GM21367 (cell line): Measurements from ENCODE around the gene ANOS1.

Experiments
- ATAC-seq: cut with Tn5 transposase; IDR thresholded peaks from one replicate; pipeline ENCODE4 v1.9.1; 2021; ENCODE audit not compliant: unreplicated experiment

ANOS1 gene

GRCh38 chrX:8717354-8717753 is 14.6 kb downstream of the ANOS1 start:
- ATAC-seq = no peak

DNA sequence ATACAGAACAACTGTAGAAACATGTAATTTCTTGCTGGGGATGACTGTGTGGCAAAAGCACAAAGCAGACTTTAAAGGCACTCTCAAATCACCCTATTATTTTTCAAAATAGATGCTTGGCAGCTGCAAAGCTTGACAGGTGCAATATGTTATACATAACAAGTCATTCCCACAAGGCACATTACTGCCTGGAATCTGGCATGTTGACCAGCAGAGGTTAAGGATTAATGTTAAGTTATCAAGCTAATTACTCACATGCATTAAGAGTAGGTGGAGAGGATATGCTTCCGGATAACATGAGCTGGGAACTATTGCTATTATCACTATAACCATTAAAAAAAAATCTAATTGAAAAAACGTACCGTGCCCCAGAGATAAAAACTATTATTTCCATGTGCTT is 17.8 kb downstream of the ANOS1 start:
- no peak for ATAC-seq

DNA sequence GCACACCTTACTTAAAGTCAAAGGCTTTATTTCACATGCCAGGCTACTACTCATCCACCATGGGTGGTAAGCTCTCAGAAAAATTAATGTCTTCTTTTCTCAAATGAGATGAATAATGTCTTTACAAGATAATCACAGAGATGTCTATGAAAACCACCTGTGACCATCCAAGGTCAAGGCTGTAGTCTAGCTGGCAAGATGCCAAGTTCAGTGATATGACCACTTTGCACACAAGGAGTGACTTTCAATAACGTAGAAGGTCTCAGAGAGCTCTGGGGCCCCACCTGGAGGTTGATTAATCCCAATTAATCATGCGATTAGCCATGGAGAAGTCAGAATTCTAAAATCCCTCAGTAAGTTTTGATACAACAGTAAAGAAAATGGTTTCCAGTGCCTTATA is 20.5 kb downstream of the ANOS1 start:
- no peak for ATAC-seq

- ATAC-seq = no peak
Measured at GRCh38 chrX:8704184-8704583, 27.8 kb downstream of the ANOS1 start.

DNA sequence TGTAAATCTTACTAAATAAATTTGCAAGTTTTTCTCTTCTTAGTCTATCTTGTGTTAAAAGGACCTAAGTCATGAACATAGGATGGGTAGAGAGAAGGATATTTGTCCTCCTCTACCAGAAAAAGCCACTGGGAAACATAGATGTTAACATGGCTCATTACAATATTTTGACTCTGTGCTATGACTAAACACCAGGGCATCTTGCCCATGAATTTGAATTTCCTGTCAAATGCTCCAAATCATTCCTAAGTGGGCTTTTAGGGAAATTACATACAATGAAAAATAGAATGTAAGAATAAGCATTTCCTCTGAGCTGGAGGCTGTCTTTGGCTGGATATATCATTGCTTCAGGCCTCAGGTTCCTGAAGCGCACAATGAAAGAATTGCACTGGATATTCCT is 39.1 kb downstream of the ANOS1 start:
- no peak for ATAC-seq

GRCh38 chrX:8689473-8689872 is 42.5 kb downstream of the ANOS1 start:
- no peak for ATAC-seq

DNA sequence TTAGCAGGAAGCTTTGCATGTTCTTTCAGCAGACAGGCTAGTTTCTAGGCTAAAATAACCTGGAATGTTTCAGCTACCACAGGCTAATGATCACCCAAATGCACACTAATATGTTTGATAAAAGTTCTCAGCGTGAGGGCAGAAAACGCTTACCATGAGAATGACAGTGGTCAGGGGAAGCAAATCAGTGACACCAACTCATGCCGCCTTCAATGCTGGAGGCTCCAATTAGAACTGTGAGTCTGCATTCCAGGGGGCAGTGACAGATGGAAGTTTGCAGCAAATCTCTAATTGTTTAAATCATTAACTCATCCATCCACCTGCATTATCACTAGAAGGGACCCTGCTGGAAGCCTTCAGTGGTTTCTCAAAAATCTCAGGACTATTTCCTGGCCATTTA is 43.2 kb downstream of the ANOS1 start:
- ATAC-seq = no peak

DNA sequence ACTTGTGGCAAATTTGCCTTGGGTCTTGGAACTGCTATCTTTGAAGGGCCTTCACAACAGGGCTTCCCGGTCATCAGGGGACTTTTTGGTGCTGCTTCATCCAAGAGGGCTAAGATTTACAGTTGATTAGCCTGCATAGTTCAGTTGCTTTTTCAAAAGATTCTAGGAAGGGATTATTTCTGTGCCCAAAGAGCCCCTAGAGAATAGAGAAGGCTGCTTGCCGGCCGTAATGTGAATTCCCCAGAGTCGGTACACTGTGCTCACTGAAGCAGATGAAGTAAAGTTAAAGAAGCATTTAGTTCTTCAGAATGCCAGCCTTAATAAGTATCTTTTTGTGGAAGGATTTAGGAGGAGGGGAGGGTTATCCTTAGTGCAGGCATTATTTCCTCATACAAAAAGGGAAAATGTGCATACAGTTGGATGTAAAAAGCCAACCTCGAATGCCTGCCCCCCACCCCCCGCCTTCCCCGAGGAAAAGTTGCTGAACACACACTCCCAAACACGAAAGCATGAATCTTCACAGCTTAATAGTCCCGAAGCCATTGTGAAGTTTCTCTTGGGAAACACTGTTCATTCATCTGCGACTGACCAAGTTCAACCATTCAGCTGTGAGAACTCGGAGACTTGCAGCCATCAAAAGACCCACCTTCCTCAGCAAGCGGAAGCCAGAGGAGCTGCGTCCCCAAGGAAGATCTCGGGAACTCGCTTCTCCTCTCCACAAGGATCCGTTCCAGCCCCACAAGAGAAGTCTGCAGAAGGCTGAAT is 47.6 kb downstream of the ANOS1 start:
- no peak for ATAC-seq

DNA sequence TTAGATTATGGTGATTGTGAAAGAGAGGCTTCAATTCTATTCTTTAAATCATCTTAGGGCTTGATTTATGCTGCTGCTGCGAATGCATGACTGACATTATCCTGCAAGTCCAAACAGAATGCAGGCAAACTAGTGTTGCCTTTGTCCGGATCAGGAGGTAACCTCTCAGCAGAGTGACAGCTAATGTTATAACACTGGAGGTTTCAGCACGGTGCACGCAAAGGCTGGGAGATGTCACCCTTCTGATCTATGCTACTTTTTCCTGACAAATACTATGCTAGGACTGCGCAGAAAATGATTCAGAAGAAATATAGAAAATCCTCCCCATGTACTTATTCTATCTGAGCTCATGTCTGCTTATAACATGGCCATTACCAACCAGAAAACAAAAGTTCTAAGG is 48.2 kb downstream of the ANOS1 start:
- no peak for ATAC-seq

- ATAC-seq = no peak
Measured at GRCh38 chrX:8679550-8679949, 52.4 kb downstream of the ANOS1 start.

DNA sequence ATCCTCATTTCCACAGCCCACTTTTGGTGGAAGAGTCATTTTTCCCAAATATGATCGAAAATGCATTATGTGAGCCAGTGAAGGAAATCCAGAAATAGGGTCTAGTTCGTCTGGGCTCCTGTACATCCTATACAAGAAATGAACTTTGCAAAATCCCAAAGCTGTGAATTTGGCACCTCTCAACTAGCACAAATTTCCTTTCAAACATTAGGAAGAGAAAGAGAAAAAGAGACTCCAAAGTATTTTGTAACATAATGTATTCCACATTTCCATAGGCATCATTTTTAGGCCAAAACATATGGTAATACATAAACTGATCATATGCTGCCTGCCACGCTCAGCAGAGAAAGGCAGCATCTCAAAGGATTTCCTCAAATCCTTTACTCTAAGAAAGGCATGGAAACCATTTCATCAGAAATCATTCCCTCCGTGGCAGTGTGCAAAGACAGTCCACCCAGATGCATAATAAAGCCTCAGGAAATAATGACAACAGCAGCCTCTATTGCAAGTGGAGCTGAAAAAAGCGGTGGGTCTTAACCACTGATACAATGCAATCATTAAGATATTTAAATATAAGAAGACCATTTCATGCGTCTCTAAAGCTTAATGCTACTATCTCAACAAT is 56.8 kb downstream of the ANOS1 start:
- ATAC-seq = no peak

DNA sequence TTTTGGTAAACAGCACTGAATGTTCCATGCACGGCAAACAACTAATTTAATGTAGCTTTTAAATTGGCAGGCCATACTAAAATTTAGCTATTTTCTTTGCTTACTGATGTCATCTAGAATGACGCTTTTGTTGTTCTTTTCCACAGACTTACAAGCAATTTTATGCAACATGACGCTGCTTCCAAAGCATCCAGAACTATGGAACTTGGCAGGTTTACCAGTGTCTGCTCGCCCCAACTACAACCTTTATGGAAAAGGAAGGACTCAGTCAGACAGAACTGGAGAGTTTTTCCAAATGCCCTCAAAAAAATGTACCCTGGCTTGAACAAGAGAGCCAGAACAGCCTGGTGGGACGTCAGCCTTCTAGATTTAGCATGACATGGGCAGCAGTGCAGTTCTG is 58.7 kb downstream of the ANOS1 start:
- ATAC-seq = no peak

GRCh38 chrX:8672176-8672575 is 59.8 kb downstream of the ANOS1 start:
- ATAC-seq = no peak

DNA sequence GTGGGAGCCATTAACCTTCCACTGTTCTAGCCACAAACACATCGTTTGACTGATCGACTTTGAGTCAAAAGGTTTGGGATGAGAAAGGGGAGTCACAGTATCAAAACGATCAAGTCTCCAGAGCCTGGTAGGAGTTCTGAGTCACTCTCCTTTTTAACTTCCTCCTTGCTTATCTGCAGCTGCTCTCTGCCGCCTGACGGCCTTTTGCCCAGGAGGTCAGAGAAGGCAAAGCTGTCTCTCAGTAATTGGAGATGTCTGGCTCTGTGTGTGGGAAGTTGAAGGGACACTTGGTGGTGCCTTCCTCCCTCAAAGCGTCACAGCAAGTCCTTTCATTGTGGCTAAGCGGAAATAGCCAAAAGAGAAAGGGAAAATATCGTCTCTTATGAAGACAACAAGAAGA is 63.1 kb downstream of the ANOS1 start:
- no peak for ATAC-seq

DNA sequence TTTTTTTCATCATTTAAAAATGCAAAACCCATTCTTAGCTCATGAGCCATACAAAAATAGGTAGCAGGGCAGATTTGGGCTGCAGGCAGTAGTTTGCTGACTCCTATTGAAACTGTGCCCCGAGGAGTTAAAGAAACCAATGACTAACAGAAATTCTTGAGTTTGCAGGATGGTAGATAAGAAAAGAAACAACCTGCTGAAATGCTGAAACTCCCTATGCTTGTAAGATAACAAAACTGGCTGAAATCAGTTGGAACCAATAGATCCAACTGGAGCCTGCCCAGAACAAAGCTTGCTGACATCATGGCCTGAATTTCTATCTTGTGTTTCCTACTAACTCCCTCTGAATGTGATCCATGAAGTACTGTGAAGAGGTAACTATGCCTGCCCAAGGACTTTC is 68.6 kb downstream of the ANOS1 start:
- ATAC-seq = no peak

GRCh38 chrX:8657883-8658282 is 74.1 kb downstream of the ANOS1 start:
- ATAC-seq = no peak

- ATAC-seq = no peak
Measured at GRCh38 chrX:8653956-8654355, 78.0 kb downstream of the ANOS1 start.

DNA sequence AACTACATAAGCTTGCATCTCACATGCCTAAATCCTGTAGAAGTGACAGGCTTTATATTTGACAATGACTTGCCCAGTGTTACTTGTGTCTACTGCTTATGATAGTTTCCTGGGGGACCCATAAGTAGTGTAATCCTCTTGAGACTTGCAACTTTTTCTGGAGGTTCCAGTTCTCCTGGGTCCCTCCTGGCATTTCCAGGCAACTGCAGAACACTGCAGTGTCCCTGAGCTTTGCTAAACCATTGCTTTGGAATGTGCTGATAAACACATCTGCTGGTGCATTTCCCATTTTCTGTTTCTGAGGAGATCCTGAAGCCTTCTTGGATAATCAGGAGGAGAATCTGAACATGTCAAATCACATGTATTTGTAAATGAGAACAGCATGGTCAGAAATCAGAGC is 82.0 kb downstream of the ANOS1 start:
- no peak for ATAC-seq

GRCh38 chrX:8647176-8647575 is 84.8 kb downstream of the ANOS1 start:
- no peak for ATAC-seq

DNA sequence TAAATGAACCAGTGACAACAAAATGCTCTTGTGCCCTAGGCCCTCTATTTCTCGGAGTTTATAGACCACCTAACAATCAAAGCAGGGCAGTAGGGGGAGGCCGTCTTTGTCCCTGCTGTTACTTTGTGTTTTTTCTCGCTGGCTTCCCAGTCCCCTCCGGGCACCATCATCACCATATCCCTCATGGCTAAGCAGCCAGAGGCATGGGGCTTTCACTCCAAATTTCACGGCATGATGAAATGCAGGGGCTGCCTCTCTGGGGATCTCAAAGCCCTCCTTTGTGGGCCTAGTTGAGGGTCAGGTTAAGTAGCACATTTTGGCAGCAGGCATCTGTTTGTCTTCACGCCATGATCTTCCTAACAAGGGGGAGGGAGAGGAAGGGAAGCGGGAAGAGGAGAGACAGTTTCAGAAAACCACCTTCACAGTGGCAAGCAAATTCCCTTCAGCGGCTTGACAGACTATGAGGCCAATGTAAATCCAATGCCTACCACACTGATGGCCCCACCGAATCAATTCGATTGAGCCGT is 91.9 kb downstream of the ANOS1 start:
- no peak for ATAC-seq

DNA sequence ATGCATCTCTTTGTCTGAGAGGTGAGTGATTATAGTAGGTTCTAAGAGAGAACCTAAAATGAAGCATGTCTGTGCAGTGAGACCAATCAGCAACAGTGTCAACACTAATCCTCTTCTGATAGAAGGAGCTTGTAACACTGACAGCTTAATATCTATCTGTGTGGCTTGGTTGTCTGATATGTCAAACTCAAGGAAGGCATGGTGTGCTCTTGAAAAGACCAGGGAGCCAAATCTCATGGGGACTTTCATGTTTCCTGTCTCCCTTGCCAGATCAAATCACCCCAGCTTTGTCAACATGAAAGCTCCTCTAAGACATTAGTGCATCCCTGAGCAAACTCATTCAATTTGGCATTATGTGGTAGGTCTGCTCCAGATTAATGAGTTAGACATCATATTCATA is 95.4 kb downstream of the ANOS1 start:
- no peak for ATAC-seq

DNA sequence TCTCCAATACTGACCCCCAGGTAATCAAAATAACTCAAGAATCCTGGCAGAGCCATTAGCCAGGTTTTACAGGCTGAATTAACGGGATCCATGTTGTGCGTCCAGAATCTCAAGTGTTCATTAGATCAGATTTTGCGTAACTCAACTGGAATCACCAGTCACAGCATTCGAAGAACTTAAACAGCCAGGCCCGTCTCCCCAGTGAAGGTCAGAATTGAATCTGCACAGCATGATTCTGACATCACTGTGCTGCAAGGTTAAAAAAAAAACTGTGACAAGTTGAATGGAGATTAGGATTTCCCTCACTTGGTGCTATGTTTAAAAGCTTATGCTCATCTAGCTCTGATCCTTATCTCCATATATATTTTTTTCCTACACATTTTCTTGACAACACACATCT is 96.1 kb downstream of the ANOS1 start:
- ATAC-seq = no peak

- ATAC-seq = no peak
Measured at GRCh38 chrX:8632924-8633323, 99.0 kb downstream of the ANOS1 start.
